ENCODE results near the gene TMOD3.
A peak's percentile ranks its signal among the peaks of the same experiment; 100 is the strongest.

TMOD3 gene

DNA sequence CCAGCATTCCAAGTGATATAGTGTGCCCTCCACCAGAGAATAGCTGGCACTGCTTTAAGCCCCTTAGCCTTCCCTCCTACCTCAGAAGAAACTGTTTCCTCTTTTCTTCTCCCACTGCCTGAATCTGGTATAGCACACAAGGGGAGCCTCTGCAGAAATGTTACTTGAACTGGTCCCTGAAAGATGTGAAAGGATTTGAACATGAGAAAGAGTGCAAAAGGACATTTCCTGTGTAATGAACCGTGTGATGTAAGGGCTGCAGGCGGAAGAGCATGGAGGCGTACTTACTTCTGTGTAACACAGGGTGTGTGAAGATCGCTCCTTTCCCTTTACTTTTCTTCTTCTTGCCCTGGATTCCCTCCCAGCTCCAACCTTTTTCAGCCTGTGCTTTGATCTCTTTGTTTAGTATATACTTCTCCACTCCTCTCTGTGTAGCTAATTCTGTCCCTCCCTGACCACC, 8.4 kb downstream of the TMOD3 start:
- DNase-seq (ENCODE audit: low read depth) = peak; percentile 20
- TF ChIP-seq MYC (IDR thresholded peaks at IDR 0.05; ENCODE audit: low read depth, low read length) (no peak), POLR2A (IDR thresholded peaks at IDR 0.05; ENCODE audit: extremely low read depth, insufficient read length) (no peak)
- TF ChIP-seq, protein P1, sequence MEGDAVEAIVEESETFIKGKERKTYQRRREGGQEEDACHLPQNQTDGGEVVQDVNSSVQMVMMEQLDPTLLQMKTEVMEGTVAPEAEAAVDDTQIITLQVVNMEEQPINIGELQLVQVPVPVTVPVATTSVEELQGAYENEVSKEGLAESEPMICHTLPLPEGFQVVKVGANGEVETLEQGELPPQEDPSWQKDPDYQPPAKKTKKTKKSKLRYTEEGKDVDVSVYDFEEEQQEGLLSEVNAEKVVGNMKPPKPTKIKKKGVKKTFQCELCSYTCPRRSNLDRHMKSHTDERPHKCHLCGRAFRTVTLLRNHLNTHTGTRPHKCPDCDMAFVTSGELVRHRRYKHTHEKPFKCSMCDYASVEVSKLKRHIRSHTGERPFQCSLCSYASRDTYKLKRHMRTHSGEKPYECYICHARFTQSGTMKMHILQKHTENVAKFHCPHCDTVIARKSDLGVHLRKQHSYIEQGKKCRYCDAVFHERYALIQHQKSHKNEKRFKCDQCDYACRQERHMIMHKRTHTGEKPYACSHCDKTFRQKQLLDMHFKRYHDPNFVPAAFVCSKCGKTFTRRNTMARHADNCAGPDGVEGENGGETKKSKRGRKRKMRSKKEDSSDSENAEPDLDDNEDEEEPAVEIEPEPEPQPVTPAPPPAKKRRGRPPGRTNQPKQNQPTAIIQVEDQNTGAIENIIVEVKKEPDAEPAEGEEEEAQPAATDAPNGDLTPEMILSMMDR (IDR thresholded peaks at IDR 0.05; ENCODE audit: low read depth, low read length) = no peak
- TF ChIP-seq, protein P2, sequence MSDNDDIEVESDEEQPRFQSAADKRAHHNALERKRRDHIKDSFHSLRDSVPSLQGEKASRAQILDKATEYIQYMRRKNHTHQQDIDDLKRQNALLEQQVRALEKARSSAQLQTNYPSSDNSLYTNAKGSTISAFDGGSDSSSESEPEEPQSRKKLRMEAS (IDR thresholded peaks at IDR 0.05; ENCODE audit: low read depth, low read length) = no peak
- H3K4me3 ChIP-seq (ENCODE audit: low read depth, low read length) = no peak overlapping the region

DNA sequence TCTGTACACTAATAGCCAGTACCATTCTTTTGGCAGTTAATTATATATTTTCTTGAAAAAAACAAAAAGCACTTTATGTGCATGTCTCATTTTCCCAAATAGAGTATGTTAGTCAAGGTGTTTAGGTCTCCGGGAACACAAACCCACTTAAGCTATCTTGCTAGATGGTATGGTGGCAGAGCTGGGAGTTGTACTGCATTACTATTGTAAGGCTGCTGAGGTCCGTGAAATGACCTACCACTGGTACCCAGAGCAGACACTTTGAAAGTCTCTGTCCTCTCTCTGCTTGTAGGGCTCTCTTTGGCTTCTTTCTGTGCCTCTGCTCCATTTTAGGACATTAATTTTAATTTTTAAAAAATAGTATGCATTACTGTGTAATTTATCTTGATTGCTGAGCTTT, 8.8 kb downstream of the TMOD3 start:
- DNase-seq (ENCODE audit: low read depth) = no peak
- TF ChIP-seq, protein P2 (IDR thresholded peaks at IDR 0.05; ENCODE audit: low read depth, low read length) = no peak
- TF ChIP-seq, protein P1 (IDR thresholded peaks at IDR 0.05; ENCODE audit: low read depth, low read length) = no peak
- H3K4me3 ChIP-seq (ENCODE audit: low read depth, low read length) = no peak overlapping the region

DNA sequence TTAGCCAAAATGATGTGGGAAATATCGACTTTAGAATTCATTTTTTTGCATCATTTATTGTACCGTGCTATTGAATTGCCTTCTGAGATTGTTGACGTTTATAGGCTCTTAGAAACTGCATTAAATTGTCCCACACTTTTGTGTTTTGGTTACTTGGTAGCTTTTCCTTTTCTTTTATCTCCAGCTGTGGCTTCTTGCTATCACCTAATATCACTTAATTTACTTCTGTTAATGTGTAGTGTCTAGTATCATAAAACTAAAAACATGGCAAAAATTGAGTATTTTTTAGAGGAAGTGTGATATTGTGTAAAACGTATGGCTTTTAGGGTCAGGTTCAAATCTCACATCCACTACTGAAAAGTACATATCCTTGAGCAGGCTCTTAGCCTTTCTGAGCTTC, 11.2 kb downstream of the TMOD3 start:
- TF ChIP-seq MYC (IDR thresholded peaks at IDR 0.05; ENCODE audit: low read depth, low read length) (no peak), POLR2A (IDR thresholded peaks at IDR 0.05; ENCODE audit: extremely low read depth, insufficient read length) (no peak)
- TF ChIP-seq, protein P1 (IDR thresholded peaks at IDR 0.05; ENCODE audit: low read depth, low read length) = no peak
- TF ChIP-seq, protein P2 (IDR thresholded peaks at IDR 0.05; ENCODE audit: low read depth, low read length) = no peak
- DNase-seq (ENCODE audit: low read depth) = no peak

DNA sequence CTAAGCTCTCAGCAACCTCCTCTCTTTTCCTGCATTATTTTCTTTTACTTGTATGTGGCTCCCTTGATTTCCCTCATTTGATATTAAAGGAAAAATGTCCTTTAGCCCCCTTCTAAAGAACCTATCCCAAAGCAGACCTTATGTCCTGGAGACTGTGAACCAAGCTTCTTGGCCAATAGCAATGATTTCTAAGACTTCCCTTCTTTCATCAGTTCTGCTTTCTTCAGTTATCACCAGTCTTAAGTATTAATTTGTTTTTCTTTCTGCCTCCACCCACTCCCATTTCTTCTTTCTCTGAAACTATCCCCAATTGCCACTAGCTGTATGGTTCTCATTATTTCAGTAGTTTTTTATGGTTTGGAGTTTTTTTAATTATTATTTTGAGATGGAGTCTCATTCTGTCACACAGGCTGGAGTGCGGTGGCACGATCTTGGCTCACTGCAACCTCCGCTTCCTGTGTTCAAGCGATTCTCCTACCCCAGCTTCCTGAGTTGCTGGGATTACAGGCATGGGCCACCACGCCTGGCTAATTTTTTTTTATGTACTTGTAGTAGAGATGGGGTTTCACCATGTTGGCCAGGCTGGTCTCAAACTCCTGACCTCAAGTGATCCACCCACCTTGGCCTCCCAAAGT, 12.1 kb downstream of the TMOD3 start:
- no peak overlapping the region for H3K4me3 ChIP-seq (ENCODE audit: low read depth, low read length)
- TF ChIP-seq POLR2A (IDR thresholded peaks at IDR 0.05; ENCODE audit: extremely low read depth, insufficient read length) (no peak), MYC (IDR thresholded peaks at IDR 0.05; ENCODE audit: low read depth, low read length) (no peak)
- TF ChIP-seq, protein P1 (IDR thresholded peaks at IDR 0.05; ENCODE audit: low read depth, low read length) = no peak
- TF ChIP-seq, protein P2 (IDR thresholded peaks at IDR 0.05; ENCODE audit: low read depth, low read length) = no peak
- peak; percentile 20 for DNase-seq (ENCODE audit: low read depth)

More for the DNA sequence above, 11.2 kb downstream of the TMOD3 start:
- no peak overlapping the region for H3K4me3 ChIP-seq (ENCODE audit: low read depth, low read length)

DNA sequence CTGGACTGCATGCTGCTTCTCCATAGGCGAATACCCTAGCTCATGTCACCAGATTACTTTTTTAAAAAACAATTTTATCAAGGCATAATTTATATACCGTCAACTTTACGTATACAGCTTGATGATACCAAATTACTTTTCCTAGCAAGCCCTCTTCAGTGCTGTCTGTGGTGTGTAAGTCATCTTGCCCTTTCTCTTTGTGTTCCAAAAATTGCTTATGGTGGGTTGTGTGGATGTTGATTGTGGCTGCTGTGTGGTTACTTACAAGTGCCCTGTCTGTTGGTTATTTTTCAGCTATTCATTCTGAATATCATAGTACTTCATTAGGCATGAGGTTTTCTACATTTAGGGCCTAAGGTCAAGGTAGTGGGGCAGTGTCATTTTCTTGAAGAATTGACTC, 12.8 kb downstream of the TMOD3 start:
- DNase-seq (ENCODE audit: low read depth) = no peak
- no peak overlapping the region for H3K4me3 ChIP-seq (ENCODE audit: low read depth, low read length)
- TF ChIP-seq, protein P2 (IDR thresholded peaks at IDR 0.05; ENCODE audit: low read depth, low read length) = no peak
- TF ChIP-seq POLR2A (IDR thresholded peaks at IDR 0.05; ENCODE audit: extremely low read depth, insufficient read length) = no peak
- TF ChIP-seq, protein P1 (IDR thresholded peaks at IDR 0.05; ENCODE audit: low read depth, low read length) = no peak
- no peak for TF ChIP-seq MYC (IDR thresholded peaks at IDR 0.05; ENCODE audit: low read depth, low read length)

Measured in NB4 (cell line).